ENCODE results near the gene DDX39A.
"Not testable (repeated sequence)": the region's sequence is repeated elsewhere in the genome, so short reads cannot be mapped to it uniquely, and the experiment has no call there.

The DDX39A gene

GRCh38 chr19:14408491-14409145 lies 10.5 kb downstream of the DDX39A start:
- DNase-seq (ENCODE audit: low read depth, low spot score), result no peak

DNA sequence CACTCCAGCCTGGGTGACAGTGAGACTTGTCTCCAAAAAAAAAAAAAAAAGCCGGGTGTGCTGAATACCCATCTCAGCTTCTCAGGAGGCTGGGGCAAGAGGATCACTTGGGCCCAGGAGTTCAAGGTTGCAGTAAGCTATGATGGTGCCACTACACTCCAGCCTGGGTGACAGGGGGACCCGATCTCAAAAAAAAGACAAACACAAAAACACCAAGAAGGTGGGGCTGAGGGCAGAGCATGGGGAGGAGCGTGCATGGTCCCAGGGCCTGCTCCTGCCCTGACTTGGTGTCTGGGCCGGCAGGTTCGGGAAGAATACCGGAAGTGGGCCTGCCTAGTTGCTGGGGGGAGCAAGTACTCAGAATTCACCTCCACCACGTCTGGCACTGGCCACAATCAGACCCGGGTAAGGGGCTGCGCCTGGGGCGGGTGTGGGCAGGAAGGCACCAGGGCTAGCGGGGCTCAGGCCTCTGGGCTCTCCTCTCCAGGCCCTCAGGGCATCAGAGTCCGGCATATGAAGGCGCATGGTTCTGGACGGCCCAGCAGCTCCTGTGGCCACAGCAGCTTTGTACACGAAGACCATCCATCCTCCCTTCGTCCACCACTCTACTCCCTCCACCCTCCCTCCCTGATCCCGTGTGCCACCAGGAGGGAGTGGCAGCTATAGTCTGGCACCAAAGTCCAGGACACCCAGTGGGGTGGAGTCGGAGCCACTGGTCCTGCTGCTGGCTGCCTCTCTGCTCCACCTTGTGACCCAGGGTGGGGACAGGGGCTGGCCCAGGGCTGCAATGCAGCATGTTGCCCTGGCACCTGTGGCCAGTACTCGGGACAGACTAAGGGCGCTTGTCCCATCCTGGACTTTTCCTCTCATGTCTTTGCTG lies 11.3 kb downstream of the DDX39A start:
- DNase-seq (ENCODE audit: low read depth, low spot score), result no peak

GRCh38 chr19:14406645-14407401 lies 12.3 kb downstream of the DDX39A start:
- no peak for DNase-seq (ENCODE audit: low read depth, low spot score)

DNA sequence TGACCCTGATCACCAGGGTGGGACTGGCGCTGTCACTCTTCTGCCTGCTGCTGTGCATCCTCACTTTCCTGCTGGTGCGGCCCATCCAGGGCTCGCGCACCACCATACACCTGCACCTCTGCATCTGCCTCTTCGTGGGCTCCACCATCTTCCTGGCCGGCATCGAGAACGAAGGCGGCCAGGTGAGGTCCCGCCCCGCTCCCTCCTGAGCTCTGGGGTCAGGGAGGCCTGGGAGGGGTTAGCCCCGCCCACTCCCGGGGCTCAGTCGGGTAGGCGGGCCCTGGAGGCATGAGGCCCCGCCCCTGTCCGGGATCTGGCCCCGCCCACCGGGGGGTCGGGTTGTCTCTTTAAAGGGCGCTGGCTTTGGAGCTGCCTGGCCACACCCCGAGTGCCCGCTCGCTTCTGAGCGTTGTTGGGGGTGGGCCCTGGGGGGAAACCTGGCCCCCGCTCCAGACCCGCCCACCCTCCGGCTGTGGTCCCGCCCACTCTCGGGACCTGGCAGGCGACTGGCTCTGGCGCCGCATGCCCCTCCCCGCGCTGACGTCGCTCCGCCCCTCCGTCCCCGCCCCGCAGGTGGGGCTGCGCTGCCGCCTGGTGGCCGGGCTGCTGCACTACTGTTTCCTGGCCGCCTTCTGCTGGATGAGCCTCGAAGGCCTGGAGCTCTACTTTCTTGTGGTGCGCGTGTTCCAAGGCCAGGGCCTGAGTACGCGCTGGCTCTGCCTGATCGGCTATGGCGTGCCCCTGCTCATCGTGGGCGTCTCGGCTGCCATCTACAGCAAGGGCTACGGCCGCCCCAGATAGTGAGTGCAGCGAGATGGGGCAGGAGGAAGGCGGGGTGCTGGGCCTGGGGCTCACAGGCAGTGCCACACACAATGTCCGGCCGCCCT lies 13.1 kb downstream of the DDX39A start:
- peak; percentile 78 for DNase-seq (ENCODE audit: low read depth, low spot score)

DNA sequence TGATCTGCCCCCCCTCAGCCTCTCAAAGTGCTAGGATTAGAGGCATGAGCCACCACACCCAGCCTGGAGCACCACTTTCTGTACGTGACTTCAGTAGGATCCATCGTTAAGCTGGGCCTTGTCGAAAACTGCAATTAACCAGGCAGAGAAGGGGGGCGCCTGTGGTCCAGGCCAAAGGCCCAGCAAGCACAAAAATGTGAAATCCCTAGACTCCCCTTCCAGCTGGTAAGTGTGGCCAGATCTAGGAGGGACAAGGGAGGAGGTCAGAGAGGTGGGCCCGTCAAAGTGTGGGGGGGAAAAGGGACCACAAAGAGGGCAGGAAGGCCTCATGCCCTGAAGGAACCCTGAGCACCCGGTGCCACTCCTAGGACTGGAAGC lies 13.8 kb downstream of the DDX39A start:
- no peak for DNase-seq (ENCODE audit: low read depth, low spot score)

DNA sequence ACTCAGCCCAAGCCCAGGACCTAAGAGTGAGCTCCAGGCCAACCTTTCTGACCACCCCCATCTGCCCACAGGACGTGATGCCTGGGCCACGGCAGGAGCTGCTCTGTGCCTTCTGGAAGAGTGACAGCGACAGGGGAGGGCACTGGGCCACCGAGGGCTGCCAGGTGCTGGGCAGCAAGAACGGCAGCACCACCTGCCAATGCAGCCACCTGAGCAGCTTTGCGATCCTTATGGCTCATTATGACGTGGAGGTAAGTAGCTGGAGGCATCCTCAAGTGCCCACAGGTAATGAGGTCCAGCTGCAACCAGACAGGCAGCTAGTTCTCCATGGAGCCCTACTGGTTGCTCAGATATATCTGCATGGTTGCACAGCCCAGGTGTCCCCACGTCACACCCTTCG lies 14.8 kb downstream of the DDX39A start:
- DNase-seq (ENCODE audit: low read depth, low spot score), result no peak

DNA sequence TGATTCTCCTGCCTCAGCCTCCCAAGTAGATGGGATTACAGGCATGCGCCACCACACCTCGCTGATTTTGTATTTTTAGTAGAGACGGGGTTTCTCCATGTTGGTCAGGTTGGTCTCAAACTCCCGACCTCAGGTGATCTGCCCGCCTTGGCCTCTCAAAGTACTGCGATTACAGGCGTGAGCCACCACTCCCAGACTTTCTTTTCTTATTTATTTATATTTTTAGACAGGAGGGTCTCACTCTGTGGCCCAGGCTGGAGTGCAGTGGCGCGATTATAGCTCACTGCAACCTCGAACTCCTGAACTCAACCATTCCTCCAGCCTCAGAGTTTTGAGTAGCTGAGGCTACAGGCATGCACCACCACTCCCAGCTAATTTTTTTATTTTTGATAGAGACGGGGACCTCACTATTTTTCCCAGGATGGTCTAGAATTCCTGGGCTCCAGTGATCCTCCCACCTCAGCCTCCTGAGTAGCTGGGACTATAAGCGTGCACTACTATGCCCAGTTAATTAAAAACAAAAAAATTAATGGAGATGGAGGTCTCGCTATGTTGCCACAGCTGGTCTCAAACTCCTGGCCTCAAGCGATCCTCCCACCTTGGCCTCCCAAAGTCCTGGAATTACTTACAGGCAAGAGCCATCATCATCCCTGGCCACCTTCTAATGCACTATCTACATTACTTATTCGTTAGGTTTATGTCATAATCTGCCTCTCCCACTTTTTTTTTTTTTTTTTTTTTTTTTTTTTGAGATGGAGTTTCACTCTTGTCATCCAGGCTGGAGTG lies 15.8 kb downstream of the DDX39A start:
- not testable (repeated sequence) for DNase-seq (ENCODE audit: low read depth, low spot score)

DNA sequence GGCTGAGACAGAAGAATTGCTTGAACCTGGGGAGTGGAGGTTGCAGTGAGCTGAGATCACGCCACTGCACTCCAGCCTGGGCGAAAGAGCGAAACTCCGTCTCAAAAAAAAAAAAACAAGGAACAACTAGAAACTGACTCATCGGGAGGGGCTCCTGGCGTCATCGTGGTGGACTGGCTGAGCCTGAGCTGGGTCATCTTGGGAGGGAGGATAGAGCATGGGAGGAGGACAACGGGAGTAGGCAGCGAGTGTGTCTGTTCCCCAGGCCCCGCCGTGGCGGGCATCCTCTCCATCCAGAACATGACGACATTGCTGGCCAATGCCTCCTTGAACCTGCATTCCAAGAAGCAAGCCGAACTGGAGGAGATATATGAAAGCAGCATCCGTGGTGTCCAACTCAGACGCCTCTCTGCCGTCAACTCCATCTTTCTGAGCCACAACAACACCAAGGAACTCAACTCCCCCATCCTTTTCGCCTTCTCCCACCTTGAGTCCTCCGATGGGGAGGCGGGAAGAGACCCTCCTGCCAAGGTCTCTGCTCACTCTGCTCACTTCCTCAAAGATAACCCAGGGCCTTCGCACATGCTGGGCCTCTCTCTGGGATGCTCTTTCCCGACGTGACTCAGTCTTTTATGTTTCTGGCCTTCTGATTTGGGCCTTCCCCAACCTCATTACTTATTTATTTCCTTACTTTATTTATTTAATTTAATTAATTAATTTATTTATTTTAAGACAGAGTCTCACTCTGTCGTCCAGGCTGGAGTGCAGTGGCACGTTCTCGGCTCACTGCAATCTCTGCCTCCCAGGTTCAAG lies 16.6 kb downstream of the DDX39A start:
- DNase-seq (ENCODE audit: low read depth, low spot score), result no peak

DNA sequence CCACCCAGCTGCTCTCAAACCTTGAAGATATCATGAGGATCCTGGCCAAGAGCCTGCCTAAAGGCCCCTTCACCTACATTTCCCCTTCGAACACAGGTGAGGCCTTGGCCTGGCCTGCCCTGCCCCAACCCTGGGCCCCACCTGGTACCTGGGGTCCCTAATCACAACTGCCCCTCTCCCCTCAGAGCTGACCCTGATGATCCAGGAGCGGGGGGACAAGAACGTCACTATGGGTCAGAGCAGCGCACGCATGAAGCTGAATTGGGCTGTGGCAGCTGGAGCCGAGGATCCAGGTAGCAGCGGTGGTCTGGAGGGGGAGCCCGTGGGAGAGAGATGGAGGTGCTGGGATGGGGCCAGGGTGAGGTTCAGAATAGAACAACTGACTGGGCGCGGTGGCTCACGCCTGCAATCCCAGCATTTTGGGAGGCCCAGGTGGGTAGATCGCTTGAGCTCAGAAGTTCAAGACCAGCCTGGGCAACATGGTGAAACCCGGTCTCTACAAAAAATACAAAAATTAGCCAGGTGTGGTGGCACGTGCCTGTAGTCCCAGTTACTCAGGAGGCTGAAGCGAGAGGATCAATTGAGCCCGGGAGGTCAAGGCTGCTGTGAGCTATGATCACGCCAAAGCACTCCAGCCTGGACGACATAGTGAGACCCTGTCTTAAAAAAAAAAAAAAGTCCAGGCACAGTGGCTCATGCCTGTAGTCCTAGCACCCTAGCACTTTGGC lies 17.5 kb downstream of the DDX39A start:
- no peak for DNase-seq (ENCODE audit: low read depth, low spot score)

GRCh38 chr19:14400951-14401431 lies 18.1 kb downstream of the DDX39A start:
- no peak for DNase-seq (ENCODE audit: low read depth, low spot score)

DNA sequence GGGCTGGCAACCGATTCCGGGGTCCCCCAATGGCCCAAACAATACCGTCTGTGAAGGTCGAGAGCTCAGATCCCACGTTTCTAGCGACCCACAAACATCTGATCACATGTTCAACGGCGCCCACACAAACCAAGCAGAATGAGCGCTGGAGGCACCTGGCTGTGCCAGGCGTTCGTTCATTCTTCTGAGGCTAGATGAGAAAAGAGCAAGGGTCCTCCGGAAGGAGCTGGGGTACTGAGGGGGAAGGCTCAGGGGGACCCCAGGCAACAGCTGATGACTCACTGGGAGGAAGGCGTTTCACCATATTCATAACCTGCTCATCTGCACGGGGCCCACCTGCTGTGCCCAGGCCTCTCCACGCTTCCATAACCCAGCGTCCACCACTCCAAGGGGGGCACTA lies 22.0 kb downstream of the DDX39A start:
- DNase-seq (ENCODE audit: low read depth, low spot score), result not testable (repeated sequence)

GRCh38 chr19:14396730-14397129 lies 22.4 kb downstream of the DDX39A start:
- DNase-seq (ENCODE audit: low read depth, low spot score), result not testable (repeated sequence)

- DNase-seq (ENCODE audit: low read depth, low spot score), result no peak
Observed at GRCh38 chr19:14395710-14396336, 23.3 kb downstream of the DDX39A start.

DNA sequence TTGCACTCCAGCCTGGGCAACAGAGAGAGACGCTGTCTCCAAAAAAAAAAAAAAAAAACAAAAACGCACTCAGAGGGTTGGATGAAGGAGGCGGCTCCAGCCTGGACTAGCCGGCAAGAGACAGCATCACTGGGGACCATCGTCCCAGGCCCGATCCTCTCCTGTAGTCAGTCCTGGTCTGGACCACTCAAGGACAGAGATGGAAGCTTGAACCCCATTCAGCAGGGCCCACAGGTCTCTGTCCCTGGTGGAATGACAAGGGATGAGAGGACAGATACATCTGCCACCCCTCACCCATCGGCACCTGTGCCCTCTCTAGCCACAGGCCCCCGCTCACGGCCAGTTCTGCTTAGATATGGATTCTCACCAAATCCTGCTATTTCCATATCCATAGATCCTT lies 23.9 kb downstream of the DDX39A start:
- DNase-seq (ENCODE audit: low read depth, low spot score), result no peak

- no peak for DNase-seq (ENCODE audit: low read depth, low spot score)
Observed at GRCh38 chr19:14394167-14394566, 25.0 kb downstream of the DDX39A start.

DNA sequence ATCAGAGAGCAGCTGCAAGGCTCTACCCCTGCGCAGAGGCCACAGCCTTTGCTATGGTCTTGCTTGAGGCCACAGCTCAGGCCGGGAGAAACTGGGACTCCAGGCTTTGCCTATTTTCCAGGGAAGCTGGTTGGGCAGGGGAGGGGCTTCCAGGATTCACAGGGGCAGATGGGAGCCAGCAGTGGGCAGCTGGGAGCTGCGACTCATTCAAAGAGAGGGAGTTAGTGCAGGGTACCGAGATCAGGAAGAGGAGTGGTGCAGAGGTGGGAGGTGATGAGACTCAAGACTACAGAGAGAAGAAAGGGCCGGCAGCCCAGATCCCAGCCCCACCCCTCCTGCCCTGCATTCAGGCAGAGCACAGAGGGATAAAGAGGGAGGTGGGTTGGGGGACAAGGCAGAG lies 25.8 kb downstream of the DDX39A start:
- no peak for DNase-seq (ENCODE audit: low read depth, low spot score)

GRCh38 chr19:14391156-14391821 lies 27.9 kb downstream of the DDX39A start:
- DNase-seq (ENCODE audit: low read depth, low spot score), result no peak

DNA sequence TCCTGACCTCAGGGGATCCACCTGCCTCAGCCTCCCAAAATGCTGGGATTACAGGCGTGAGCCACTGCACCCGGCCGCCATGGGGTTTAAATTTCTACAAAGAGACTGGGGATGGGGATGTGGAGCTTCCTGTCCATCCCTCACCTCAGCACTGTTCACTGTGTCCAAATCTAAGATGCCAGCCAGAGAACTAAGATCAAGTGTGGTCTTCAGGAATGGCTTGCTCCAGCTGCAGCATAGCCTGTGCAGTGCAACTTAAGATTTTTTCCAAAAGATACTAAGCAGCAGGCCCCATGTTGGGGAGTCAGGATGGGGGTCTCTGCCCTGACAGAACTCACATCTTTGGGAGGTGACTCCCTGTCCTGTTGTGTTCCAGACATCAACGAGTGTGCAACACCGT lies 28.6 kb downstream of the DDX39A start:
- no peak for DNase-seq (ENCODE audit: low read depth, low spot score)

All from activated CD4-positive, CD25-positive, alpha-beta regulatory T cell treated with anti-CD3 and anti-CD28 coated beads, Interleukin-2, amount 50 U/mL, for 16 hours (primary cell).